Natural killer cell (primary cell): ENCODE data around the gene DRAP1. TPM values are rescaled to one million over a fixed set of nuclear protein-coding genes. Genes with fewer than 3 reads are reported as not detected.
"Not testable (repeated sequence)": the region's sequence is repeated elsewhere in the genome, so short reads cannot be mapped to it uniquely, and the experiment has no call there.

ENCODE experiments used
- ATAC-seq, 3 donors: fragments of 150-1000 bp in 2 of 3; fragments of 200-7000 bp in 1 of 3; cut with Tn5 transposase; 1 replicate in 1 of 3; 2 replicates in 2 of 3; pipeline ENCODE4 v1.10.0; 2021; ENCODE audit warnings: mild to moderate bottlenecking in 2 of 3, moderate library complexity in 2 of 3
- DNase-seq, 2 donors: peaks; one replicate each; pipeline versions ENCODE4 v3.0.0 to v3.0.0-alpha.2; 2013 to 2021; ENCODE audit warnings: mixed read lengths in 1 of 2
- H3K27ac ChIP-seq: one replicate; pipeline ENCODE4 v1.5.1; 2013; ENCODE audit warnings: mild to moderate bottlenecking, low read length
- H3K27me3 ChIP-seq: one replicate; pipeline ENCODE4 v1.6.1; 2013; ENCODE audit warnings: low read length; ENCODE audit not compliant: control insufficient read depth, insufficient read depth
- H3K36me3 ChIP-seq: one replicate; pipeline ENCODE4 v1.6.1; 2013; ENCODE audit warnings: low read length; ENCODE audit not compliant: control insufficient read depth, insufficient read depth
- H3K4me1 ChIP-seq: one replicate; pipeline ENCODE4 v1.6.1; 2013; ENCODE audit warnings: low read length; ENCODE audit not compliant: control insufficient read depth, insufficient read depth
- H3K4me3 ChIP-seq: one replicate; pipeline ENCODE4 v1.5.1; 2013; ENCODE audit warnings: low read length
- H3K9me3 ChIP-seq: one replicate; pipeline ENCODE4 v1.6.1; 2013; ENCODE audit warnings: low read length; ENCODE audit not compliant: control insufficient read depth, insufficient read depth
- H3K27ac Mint-ChIP-seq, 2 donors: one replicate each; pipeline ENCODE4 v1.8.0; 2022; ENCODE audit warnings: mild to moderate bottlenecking in 2 of 2, mixed read lengths in 2 of 2, moderate library complexity in 1 of 2
- H3K27me3 Mint-ChIP-seq, 2 donors: one replicate each; pipeline ENCODE4 v1.8.0; 2022; ENCODE audit warnings: low read depth in 2 of 2, mixed read lengths in 2 of 2
- H3K36me3 Mint-ChIP-seq: one replicate; pipeline ENCODE4 v1.8.0; 2022; ENCODE audit warnings: mixed read lengths
- H3K4me1 Mint-ChIP-seq, 2 donors: one replicate each; pipeline ENCODE4 v1.8.0; 2022; ENCODE audit warnings: mixed read lengths in 2 of 2
- H3K4me3 Mint-ChIP-seq: one replicate; pipeline ENCODE4 v1.8.0; 2022; ENCODE audit warnings: mild to moderate bottlenecking, moderate library complexity, mixed read lengths
- H3K9me3 Mint-ChIP-seq, 2 donors: one replicate each; pipeline ENCODE4 v1.8.0; 2022; ENCODE audit warnings: mixed read lengths in 2 of 2
- WGBS: methylation state at CpG from one replicate; pipeline ENCODE4 v1.1.7; 2013; ENCODE audit warnings: missing lambda C conversion rate; ENCODE audit not compliant: insufficient coverage; 5-methylcytosine and 5-hydroxymethylcytosine counted together
- intact Hi-C: fragments of 100-400 bp; cut with micrococcal nuclease; formaldehyde crosslinking; loops from one replicate; pipeline ENCODE4 v1.14.2; 2022
- total RNA-seq, 4 donors: library from RNA; stranded (reverse); fragments of 120-200 nt in 1 of 4; gene quantifications; one replicate each; pipeline versions ENCODE4 v1.2.3 to v1.2.4, GENCODE V29; 2013 to 2022
- TF ChIP-seq, protein P1 (sequence below): fragments of 200-600 bp; IDR thresholded peaks from one replicate; pipeline ENCODE4 v1.8.0; 2022; ENCODE audit warnings: antibody characterized with exemption

The DRAP1 gene
- total RNA-seq, 3 donors from 2014 or later (not counting 1 experiment from before 2014, with no cell fraction given): 114 to 115 (median 115) TPM

DNA sequence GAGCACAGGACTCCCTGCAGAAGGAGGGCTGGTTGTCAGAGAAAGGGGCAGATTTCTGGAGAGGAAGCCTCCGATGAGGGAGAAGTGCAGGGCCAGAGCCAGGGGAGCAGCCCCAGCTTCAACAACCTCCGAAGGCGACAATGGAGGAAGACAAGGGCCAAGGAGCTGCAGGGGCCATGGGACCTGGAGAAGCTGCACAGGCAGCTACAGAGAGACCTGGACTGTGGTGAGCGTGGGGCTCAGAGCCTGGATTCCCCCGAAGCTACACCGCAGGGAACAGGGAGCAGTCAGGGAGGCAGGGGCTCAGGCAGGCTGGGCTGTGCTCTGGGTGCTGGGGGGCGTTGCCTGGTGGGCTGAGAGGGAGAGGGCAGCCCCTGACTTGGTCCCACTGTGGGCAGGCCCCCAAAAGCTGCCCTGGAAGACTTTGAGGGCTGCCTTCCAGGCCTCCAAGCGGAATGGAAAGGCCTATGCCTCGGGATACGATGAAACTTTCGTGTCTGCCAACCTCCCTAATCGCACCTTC is 28.4 kb downstream of the DRAP1 start:
- intact Hi-C loops: no loop called here
- WGBS: 90% methylated on average over 12 of the region's 12 CpGs
- H3K27ac ChIP-seq: no peak overlapping the region
- H3K4me1 ChIP-seq: no peaks in the 10 kb centered on the region
- no peaks in the 10 kb centered on the region for H3K9me3 ChIP-seq
- H3K9me3 Mint-ChIP-seq: no peaks in the 10 kb centered on the region
- H3K36me3 Mint-ChIP-seq: no peaks in the 10 kb centered on the region
- no peak overlapping the region for H3K4me3 Mint-ChIP-seq
- ATAC-seq: no peak
- H3K27me3 Mint-ChIP-seq: no peaks in the 10 kb centered on the region
- no peaks in the 10 kb centered on the region for H3K4me1 Mint-ChIP-seq
- H3K4me3 ChIP-seq: no peak overlapping the region
- DNase-seq: no peak
- TF ChIP-seq, protein P1, sequence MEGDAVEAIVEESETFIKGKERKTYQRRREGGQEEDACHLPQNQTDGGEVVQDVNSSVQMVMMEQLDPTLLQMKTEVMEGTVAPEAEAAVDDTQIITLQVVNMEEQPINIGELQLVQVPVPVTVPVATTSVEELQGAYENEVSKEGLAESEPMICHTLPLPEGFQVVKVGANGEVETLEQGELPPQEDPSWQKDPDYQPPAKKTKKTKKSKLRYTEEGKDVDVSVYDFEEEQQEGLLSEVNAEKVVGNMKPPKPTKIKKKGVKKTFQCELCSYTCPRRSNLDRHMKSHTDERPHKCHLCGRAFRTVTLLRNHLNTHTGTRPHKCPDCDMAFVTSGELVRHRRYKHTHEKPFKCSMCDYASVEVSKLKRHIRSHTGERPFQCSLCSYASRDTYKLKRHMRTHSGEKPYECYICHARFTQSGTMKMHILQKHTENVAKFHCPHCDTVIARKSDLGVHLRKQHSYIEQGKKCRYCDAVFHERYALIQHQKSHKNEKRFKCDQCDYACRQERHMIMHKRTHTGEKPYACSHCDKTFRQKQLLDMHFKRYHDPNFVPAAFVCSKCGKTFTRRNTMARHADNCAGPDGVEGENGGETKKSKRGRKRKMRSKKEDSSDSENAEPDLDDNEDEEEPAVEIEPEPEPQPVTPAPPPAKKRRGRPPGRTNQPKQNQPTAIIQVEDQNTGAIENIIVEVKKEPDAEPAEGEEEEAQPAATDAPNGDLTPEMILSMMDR: no peak
- no peak overlapping the region for H3K27ac Mint-ChIP-seq
- H3K27me3 ChIP-seq: no peaks in the 10 kb centered on the region
- no peaks in the 10 kb centered on the region for H3K36me3 ChIP-seq

DNA sequence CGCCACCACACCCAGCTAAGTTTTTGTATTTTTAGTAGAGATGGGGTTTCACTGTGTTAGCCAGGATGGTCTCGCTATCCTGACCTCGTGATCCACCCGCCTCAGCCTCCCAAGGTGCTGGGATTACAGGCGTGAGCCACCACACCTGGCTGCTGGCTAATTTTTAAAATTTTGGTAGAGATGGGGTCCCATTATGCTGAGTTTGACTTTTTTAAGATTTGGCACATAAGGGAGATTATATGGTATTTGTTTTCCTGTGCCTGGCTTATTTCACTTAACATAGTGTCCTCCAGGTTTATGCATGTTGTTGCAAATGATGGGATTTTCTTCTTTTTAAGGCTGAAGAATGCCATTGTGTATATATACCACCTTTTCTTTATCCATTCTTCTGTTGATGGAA is 31.5 kb downstream of the DRAP1 start:
- H3K4me3 Mint-ChIP-seq, intact Hi-C loops, H3K27me3 ChIP-seq, DNase-seq, H3K36me3 ChIP-seq, H3K9me3 Mint-ChIP-seq, H3K4me3 ChIP-seq, H3K27ac Mint-ChIP-seq, H3K36me3 Mint-ChIP-seq, H3K27me3 Mint-ChIP-seq, H3K27ac ChIP-seq, H3K4me1 Mint-ChIP-seq, H3K4me1 ChIP-seq, ATAC-seq, H3K9me3 ChIP-seq: not testable (repeated sequence)
- 83% methylated on average over 4 of the region's 5 CpGs for WGBS

DNA sequence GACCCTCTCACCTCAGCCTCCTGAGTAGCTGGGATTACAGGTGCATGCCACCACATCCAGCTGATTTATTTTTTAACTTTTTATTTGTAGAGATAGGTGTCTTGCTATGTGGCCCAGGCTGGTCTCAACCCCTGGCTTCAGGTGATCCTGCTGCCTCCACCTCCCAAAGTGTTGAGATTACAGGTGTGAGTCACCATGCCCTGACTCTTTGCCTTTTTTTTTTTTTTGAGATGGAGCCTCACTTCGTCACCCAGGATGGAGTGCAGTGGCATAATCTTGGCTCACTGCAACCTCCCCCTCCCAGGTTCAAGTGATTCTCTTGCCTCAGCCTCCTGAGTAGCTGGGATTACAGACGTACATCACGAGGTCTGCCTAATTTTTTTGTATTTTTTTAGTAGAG is 32.4 kb downstream of the DRAP1 start:
- DNase-seq, H3K4me3 Mint-ChIP-seq, H3K27ac Mint-ChIP-seq, H3K27me3 Mint-ChIP-seq, ATAC-seq, H3K27me3 ChIP-seq, H3K4me1 Mint-ChIP-seq, H3K9me3 Mint-ChIP-seq, H3K27ac ChIP-seq, H3K4me1 ChIP-seq, H3K36me3 ChIP-seq, H3K4me3 ChIP-seq, H3K36me3 Mint-ChIP-seq, H3K9me3 ChIP-seq, intact Hi-C loops: not testable (repeated sequence)
- 77% methylated on average over 2 of the region's 3 CpGs for WGBS

DNA sequence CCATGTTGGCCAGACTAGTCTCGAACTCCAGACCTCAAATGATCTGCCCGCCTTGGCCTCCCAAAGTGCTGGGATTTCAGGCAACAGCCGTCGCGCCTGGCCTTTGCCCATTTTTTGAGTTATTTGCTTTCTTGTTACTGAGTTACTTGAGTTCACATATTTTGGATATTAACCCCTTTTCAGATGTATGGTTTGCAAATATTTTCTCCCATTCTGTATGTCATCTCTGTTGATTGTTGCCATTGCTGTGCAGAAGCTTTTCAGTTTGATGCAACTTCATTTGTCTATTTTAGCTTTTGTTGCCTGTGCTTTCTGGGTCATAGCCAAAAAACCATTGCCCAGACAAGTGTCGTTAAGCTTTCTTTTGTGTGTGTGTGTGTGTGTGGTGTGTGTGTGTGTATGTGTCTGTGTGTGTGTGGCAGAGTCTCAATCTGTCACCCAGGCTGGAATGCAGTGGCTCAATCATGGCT is 32.9 kb downstream of the DRAP1 start:
- Mint-ChIP-seq H3K4me3 (no peak overlapping the region), H3K36me3 (no peaks in the 10 kb centered on the region), H3K27ac (no peak overlapping the region), H3K4me1 (no peaks in the 10 kb centered on the region), H3K27me3 (no peaks in the 10 kb centered on the region), H3K9me3 (no peaks in the 10 kb centered on the region)
- TF ChIP-seq, protein P1: no peak
- no peak for DNase-seq
- no peak for ATAC-seq
- Histone ChIP-seq H3K4me3 (no peak overlapping the region), H3K27me3 (no peaks in the 10 kb centered on the region), H3K4me1 (peaks cover 9% of the 10 kb centered on the region), H3K9me3 (no peaks in the 10 kb centered on the region), H3K27ac (no peak overlapping the region), H3K36me3 (no peaks in the 10 kb centered on the region)
- intact Hi-C loops: no loop called here
- WGBS: 94% methylated on average over 6 of the region's 6 CpGs
